HCT116 (cell line): ENCODE data around the gene ALK.

Source experiments
- ATF3 ChIP-seq: IDR thresholded peaks from 2 replicates; pipeline ENCODE4 v1.6.1; 2012
- CTCF ChIP-seq, 3 experiments: fragments of 200-600 bp in 1 of 3; sonication (generic) in 1 of 3; IDR thresholded peaks in 2 of 3; conservative IDR thresholded peaks in 1 of 3; 2 replicates each; pipeline ENCODE4 v1.5.1; 2012 to 2017; ENCODE audit warnings: low read depth in 2 of 3, low read length in 2 of 3, antibody characterized with exemption in 1 of 3, borderline replicate concordance in 1 of 3, control low read depth in 1 of 3, mild to moderate bottlenecking in 1 of 3, mixed read lengths in 1 of 3, mixed run types in 1 of 3, moderate library complexity in 1 of 3; ENCODE audit not compliant: insufficient read depth in 1 of 3
- EGR1 ChIP-seq: IDR thresholded peaks from 2 replicates; pipeline ENCODE4 v1.6.1; 2012; ENCODE audit warnings: low read depth
- MAX ChIP-seq: IDR thresholded peaks from 2 replicates; pipeline ENCODE4 v1.6.1; 2012
- POLR2A ChIP-seq: IDR thresholded peaks from 2 replicates; pipeline ENCODE4 v1.7.0; 2011; ENCODE audit warnings: borderline replicate concordance; ENCODE audit not compliant: insufficient read depth, insufficient read length; ENCODE audit errors: extremely low read depth
- YY1 ChIP-seq: IDR thresholded peaks from 2 replicates; pipeline ENCODE4 v1.6.1; 2011; ENCODE audit warnings: low read length, low read depth, moderate library complexity, mild to moderate bottlenecking; ENCODE audit not compliant: insufficient replicate concordance; ENCODE audit errors: extremely low read depth

- TF ChIP-seq CTCF (IDR thresholded peaks at IDR 0.05 in 2 of 3, conservative IDR thresholded peaks at IDR 0.05 in 1 of 3; ENCODE audit: borderline replicate concordance in 1 of 3, insufficient read depth in 1 of 3, low read depth in 2 of 3, low read length in 2 of 3), result no peak
- no peak for TF ChIP-seq EGR1
- TF ChIP-seq POLR2A, result no peak
- TF ChIP-seq ATF3, result no peak
- TF ChIP-seq YY1, result no peak
- no peak for TF ChIP-seq MAX
These were observed 426.3 kb downstream of the ALK start for GRCh38 chr2:29495068-29495467.
